GM11168 (cell line): Measurements from ENCODE around the gene KCNG2.

Experiments used
- in situ Hi-C: fragments of 300-500 bp; cut with MboI; formaldehyde crosslinking; loops from one replicate; pipeline ENCODE4 v1.12.0; 2022; ENCODE audit warnings: low sequenced_read_pairs; ENCODE audit not compliant: unreplicated experiment

Gene KCNG2

DNA sequence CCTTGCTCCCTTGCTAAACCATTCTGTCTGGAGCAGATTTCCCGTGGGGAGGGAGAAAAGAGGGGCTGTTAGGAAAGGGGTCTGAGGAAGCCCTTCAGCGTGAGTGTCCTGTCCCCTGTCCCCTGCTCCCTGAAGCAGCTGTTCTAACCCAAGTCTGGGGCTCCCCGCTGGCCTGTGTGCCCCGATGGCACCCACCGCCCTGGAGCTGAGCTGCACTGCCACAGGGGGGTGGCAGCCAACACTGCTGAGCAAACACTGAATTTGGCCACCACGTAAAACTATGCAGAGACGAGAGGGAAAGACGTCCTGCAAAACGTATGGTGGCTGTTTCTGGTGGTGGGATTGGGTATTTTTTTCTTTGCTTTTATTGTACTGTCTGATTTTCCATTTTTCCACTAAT lies 17.9 kb downstream of the KCNG2 start:
- in situ Hi-C loops = no loop called here

DNA sequence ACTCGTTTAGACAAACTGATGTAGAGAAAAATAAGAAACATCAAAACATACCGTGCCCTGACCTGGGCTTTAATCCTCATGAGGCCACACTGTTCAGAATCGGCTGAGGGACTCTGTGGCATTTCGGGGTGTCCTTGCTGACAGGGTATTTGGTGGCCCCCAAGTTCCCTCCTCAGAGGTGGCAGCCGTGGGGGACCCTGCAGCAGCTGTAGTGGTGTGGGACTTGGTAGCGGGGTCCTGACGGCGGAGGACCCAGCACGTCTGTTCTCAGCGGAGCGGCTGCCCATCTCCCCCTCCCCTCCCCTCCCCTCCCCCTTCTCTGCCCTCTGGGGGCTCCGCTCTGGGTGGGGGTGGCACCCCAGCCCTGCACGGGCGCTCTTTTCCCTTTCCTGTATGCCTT lies 18.4 kb downstream of the KCNG2 start:
- in situ Hi-C loops = no loop called here

DNA sequence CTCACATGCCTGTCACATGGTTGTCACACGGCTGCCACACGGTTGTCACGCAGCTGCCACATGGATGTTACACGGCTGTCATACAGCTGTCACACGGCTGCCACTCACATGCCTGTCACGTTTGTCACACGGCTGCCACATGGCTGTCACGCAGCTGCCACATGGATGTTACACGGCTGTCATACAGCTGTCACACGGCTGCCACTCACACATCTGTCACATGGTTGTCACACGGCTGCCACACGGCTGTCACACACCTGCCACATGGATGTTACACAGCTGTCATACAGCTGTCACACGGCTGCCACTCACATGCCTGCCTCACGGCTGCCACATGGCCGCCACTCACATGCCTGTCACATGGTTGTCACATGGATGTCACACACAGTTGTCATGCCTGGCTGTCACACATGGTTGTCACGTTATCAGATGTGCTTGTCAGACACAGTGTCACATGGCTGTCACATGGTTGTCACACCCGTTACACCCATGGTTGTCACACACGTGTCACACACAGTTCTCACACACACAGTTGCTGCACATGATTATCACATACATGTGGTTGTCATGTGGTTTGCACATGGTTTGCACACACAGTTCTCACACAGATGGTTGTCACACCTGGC lies 19.4 kb downstream of the KCNG2 start:
- in situ Hi-C loops = no loop called here

DNA sequence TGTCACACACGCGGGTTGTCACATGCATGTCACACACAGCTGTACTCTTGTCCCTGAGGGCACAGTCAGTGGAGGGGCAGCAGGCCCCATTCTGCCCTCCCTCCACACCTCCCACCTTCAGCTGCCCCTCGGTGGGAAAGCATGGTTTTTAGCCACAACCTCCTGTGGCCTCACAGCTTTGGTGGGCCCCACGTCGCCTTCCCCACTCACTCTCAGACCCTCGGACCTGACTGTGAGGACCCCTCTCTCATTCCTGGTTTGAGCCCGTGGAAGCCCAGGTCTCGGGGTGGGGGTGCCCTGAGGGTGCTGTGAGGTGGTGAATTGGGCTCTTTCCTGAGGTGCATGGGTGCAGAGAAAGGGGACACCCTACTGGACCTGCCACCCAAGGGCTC lies 19.9 kb downstream of the KCNG2 start:
- in situ Hi-C loops = no loop called here

DNA sequence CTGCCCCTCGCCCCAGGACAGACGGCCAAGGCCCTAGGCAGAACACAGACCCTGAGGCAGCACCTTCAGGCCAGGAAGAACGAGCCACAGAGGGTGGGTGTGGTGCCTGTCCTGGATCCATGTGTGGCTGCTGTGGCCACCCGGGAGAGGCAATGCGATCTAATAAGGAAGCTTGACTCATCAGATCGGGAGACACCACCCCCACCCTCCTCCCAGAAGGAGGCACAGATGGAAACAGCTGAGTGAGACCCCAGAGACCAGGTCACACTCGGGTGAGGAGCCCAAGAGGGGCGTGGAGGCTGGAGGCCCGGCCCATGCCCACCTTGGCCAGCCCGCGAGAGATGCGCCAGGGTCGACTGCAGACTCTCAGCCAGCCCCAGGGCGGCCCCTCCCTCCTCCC lies 20.3 kb downstream of the KCNG2 start:
- in situ Hi-C loops = no loop called here

DNA sequence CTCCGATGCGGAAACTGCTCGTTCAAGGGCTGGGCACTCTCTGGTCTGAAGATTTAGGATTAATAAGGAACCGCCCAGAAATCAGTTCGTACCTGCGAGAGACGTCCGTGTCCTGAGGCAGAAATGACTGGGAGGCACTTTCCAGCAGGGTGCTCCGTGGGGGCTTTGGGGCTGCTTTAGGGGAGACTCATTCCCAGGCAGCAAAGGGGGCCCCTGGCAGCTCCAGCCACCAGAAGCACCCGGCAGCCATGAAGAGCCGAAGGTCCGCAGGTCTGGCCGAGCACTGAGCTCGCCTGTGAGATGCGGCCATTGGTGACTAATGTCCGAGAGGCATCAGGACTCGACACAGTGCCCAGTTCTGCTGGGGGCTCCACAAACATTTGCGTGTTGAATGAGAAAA lies 20.9 kb downstream of the KCNG2 start:
- in situ Hi-C loops = no loop called here

DNA sequence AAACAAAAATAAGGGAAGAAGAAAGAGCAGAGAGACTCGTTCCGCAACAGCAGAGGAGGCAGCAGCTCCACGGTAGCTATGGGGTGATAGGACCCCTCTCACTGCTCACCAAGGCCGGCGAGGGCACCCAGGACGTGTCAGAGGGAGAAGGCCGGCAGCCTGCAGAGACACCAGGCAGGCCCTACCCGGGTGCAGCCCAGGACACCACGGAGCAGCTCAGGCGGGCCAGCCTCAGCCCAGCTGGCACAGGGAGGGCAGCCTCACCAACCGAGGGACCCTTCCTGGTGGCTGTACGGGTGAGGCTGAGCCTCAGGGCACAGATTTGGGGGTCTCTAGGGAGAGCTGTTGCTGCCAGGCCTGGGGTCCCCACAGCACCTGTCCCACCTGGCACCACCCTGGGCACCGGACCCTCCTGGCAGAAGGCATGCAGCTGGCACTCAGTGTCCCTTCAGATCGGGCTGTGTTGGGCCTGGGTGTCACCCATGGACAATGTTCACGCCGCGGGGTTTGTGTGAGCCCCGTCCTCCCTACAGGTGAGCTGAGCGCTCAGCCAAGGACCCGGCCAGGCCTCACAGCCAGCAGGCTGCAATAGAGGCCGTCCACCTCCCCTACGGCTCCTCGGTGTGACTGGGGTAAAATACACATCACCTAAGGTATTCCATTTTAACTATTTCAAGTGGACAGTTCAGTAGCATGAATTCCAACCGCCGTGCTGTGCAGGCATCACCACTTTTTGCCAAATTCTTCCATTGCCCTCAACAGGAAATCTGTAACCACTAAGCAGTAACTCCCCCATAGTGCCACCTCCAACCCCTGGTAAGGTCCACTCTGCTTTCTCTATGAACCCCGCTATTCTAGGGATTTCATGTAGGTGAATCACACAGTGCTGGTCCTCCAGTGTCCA lies 21.6 kb downstream of the KCNG2 start:
- in situ Hi-C loops = no loop called here

DNA sequence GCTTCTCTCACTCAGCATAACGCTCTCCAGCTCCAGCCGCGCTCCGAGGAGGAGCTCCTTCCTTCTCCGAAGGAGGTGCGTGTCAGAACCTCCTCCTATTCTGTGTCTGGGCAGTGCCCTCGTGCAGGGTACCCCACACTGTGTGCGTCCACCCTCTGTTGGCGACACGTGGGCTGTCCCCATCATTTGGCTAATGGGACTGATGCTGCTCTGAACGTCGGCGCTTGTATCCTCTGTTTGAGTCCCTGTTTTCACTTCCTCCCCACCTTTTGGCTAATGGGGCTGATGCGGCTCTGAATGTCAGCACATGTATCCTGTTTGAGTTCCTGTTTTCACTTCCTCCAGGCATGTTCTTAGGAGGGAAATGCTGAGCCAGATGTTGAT lies 22.2 kb downstream of the KCNG2 start:
- in situ Hi-C loops = no loop called here

DNA sequence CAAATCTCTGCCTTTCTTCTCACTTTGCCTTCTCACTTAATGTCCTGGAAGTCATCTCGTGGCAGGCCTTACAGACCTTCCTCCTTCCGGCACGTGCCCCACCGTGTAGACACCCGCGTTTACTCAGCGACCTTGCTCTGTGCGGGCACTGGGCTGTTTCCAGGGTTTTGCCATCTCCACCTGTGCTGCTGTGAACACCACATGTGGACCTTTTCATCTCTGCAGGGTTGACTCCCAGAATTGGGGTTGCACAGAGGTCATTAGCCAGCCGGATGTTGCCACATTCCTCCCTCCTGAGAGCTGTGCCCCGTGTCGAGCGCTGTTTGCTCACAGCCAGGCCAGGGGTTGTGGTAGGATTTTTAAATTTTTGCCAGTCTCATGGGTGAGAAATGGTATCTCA lies 25.4 kb downstream of the KCNG2 start:
- in situ Hi-C loops = no loop called here

DNA sequence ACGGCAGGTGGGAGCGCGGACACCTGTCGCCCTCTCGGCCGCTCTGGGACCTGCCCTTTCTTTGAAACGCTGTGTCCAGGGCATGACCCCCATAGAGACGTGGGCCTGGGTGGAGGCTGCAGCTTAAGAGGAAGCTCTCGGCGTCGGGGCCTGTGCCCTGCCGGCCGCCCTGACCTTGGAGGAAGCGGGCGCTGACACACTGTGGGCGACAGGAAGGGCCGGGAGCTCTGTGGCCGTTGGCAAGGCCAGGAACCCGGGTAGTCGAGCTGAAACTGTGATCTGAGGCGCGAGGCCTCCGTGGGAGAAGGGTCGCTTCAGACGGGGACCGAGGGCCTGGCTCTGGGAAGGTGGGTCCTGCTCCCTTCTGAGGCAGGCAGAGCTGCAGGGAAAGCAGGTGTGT lies 28.2 kb downstream of the KCNG2 start:
- in situ Hi-C loops = no loop called here

DNA sequence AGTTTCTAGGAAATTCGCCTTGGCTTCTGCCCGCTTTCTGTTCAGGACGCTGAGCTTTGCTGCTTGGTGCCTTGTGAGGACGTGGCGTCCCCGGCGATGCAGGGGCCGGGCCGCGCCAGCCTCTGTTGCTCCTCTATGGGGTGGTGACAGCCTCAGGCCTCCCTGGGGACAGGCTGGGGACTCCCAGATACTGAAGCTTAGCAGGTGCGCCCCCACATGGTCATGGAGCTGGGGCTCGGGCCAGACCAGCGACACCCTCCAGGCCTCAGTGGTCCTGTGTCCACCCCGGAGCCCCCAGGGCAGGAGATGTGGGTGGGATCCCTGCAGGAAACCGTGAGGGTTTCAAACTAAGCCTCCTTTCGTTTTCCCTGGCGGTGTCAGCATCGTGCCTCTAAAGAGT lies 29.2 kb downstream of the KCNG2 start:
- in situ Hi-C loops = no loop called here

DNA sequence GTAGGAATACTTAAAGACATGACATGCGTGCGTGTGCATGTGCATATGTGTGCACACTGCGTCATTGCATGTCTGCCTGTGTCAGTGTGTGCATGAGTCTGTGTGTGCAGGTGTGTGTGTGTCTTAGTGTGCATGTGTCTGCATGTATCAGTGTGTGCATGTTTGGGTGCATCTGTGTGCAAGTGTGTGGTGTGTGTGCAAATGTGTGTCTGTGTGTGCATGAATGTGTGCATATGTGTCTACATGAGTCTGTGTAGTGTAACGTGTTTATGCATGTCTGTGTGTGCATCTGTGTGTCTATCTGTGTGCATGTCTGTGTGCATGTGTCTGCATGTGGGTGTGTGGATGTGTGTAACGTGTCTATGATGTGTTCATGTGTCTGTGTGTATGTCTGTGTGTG lies 30.5 kb downstream of the KCNG2 start:
- in situ Hi-C loops = no loop called here

DNA sequence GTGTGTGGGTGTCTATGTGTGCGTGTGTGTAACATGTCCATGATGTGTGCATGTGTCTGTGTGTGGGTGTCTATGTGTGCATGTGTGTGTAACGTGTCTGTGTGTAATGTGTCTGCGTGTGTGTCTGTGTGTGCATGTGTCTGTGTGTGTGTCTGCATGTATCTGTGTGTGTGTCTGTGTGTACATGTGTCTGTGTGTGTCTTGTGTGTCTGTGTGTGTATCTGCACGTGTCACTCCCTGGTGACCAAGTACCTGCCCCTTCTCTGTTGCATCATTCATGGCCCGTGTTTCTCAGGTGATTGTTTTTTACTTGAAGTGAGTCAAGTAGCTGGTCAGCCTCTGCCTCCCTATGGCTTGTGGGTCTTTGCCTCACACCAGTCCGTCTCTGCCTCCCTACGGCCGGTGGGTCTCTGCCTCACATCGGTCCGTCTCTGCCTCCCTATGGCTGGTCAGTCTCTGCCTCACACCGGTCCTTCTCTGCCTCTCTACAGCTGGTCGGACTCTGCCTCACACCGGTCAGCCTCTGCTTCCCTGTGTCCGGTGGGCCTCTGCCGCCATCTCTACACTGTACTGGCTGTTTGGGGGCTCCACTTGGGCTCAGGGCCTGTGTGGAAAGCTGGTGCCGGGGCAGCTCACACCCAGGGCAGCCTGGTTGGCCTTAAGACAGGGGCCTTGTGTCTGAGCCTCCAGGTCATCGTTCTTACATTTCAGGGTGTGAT lies 31.6 kb downstream of the KCNG2 start:
- in situ Hi-C loops = no loop called here

DNA sequence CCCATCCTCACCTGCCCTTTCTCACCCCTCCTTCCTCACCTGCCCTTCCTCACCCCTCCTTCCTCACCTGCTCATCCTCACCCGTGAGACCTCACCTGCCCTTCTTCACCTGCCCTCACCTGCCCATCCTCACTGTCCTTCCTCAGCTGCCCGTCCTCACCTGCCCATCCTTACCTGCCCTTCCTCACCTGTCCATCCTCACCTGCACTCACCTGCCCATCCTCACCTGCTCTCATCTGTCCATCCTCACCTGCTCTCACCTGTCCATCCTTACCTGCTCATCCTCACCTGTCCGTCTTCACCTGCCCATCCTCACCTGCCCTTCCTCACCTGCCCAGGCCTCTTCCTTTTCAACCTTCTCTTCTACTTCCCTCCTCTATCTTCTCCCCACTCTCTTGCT lies 34.4 kb downstream of the KCNG2 start:
- in situ Hi-C loops = no loop called here

DNA sequence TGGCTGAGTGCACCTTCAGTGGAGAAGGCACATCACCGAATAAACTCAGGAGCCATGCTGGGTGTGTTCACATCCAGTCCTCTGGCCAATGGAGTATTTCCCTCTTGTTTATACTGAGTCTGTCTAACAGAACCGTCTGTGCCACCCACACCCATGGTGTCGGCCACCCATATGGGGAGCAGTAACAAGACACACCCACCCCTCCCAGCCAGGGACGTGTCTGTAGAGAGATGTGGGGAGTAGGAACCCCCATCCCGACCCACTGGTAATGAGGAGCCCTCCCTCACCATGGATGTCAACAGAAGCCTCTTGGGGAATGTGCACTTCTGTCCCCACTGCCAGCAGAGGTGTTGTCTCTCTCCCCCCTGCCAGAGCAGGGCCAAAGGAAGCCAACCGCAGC lies 37.1 kb downstream of the KCNG2 start:
- in situ Hi-C loops = no loop called here

DNA sequence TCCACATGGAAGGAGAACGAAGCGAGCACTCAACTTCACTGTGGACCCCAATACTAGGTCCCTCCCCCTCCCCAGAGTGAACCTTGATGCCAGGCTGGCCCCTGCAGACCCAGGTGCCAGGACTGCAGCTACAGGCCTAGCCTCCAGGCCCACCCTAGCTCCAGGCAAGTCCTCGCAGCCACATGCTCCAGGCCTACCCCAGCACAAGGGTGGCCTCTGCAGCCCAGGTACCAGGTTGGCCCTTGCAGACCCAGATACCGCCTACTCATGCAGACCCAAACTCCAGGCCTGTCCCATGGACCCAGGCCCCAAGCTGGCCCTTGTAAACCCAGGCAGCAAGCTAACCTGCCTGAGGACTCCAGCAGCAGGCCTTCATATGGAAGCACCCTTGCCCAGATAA lies 44.2 kb downstream of the KCNG2 start:
- in situ Hi-C loops = no loop called here

DNA sequence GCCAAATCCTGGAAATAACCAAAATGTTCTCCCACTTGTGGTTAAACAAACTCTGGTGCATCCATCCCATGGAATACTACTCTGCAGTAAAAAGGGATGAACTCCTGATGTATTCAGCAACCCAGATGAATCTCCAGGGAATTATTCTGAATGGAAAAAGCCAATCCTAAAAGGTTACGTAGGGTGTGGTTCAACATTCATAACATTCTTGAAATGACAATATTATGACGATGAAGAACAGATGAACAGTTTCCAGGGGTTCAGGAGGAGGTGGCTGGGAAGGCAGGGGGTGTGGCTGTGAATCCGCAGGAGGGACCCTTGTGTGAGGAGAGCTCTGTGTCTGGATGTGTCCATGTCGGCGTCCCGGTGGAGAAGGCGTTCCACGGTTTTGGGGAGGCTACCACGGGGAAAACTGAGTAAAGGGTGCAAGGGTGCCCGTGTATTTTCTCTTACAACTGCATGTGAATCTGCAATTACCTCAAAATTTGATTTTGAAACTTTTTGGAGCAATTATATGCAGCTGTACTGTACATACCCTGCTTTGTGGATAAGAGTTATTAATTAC lies 47.3 kb downstream of the KCNG2 start:
- in situ Hi-C loops = no loop called here

DNA sequence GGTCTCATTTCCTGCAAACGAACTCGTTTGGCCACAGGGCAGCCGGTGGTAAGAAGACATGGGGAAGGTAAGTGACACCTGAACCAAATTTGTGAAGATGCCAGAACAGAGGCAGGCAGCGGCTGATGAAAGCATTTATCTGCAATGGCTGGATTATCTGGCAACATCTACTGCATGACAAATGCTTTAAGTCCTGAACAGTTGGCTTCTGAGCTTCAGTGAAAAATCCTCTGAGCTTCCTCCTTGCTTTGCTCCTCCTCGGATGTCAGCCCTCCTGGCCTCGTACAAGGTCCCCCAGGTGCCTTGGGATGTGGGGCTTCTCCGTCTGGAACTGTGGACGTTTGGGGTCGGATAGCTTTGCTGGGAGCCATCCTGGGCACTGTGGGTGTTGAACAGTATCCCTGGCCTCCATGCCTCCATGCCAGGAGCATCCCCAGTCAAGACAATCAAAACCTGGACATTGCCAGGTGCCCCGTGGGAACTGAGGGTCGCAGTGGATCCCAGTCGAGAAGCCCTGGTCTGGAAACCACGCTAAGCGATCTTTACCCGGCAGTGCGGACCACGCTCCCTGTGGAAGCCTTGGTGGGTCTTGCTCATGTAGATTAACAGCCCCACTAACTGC lies 49.3 kb downstream of the KCNG2 start:
- in situ Hi-C loops = no loop called here

DNA sequence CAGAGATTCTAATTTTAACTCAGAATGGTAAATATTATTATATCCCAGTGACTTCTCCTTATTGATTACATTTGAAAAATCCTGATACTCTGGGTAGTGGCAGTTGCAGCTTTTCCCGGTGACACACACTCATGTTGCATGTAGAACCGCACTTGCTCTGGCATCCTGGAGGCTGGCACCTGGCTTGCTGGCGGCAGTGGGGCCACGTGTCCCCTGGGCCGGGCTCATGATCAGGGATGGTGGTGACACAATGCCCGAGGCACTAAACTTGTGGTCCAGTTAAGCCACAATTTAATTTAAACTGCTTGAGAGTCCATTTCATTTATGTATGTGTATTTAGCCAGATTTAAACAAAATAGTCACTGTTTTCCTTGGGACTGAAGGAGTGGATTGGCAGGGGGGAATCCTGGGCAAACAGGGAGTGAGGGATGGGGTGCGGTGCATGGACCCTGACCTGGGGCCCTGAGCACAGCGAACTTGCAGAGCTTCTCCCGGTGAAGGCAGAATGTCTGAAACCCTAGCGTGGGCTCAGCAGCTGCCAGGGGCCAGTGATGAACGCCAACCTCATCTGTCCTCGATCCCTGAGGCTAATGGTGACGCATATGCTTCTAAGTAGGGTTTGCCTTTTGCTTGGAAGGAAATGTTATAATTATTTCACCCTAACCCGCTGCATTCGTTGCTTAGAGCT lies 50.0 kb downstream of the KCNG2 start:
- in situ Hi-C loops = no loop called here

DNA sequence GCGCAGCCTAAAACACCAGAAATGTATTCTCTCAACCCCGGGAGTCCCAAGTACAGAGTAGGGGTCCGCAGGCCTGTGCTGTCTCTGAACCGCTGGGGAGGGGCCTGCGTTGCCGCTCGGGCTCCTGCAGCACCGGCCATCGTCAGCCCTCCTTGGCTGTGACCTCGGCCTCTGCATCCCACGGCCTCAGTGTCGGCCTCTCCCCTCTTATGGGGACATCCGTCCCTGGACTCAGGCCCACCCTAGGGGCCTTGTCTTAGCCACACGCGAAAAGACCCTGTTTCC lies 50.5 kb downstream of the KCNG2 start:
- in situ Hi-C loops = no loop called here
